ENCODE data around the gene GUCY2F.

- TF ChIP-seq CTCF (IDR thresholded peaks at IDR 0.05) (no peak), POLR2A (IDR thresholded peaks at IDR 0.05) (no peak)
Observed at GRCh38 chrX:109350051-109350450, 131.8 kb downstream of the GUCY2F start.
